Neural progenitor cell (in vitro differentiated cells): ENCODE data around the gene ALK. TPM values are rescaled to one million over a fixed set of nuclear protein-coding genes. Genes with fewer than 3 reads are reported as not detected.

ENCODE experiments used
- DNase-seq: peaks from one replicate; pipeline ENCODE4 v3.0.0-alpha.2; 2016; ENCODE audit warnings: low spot score
- H2AFZ ChIP-seq: fragments of 200-600 bp; sonication (generic); replicated peaks from 2 replicates; pipeline ENCODE4 v1.6.1; 2016; ENCODE audit warnings: antibody characterized with exemption
- H3F3A ChIP-seq: fragments of 200-600 bp; sonication (generic); 2 replicates; pipeline ENCODE4 v1.6.1; 2016; ENCODE audit warnings: antibody characterized with exemption, low read depth
- H3K27ac ChIP-seq: fragments of 200-600 bp; sonication (generic); 2 replicates; pipeline ENCODE4 v1.5.1; 2016; ENCODE audit warnings: mild to moderate bottlenecking
- H3K27me3 ChIP-seq: fragments of 200-600 bp; sonication (generic); 2 replicates; pipeline ENCODE4 v1.6.1; 2016; ENCODE audit warnings: mild to moderate bottlenecking, moderate library complexity
- H3K36me3 ChIP-seq: fragments of 200-600 bp; sonication (generic); 2 replicates; pipeline ENCODE4 v1.5.1; 2016
- H3K4me1 ChIP-seq: fragments of 200-600 bp; sonication (generic); 2 replicates; pipeline ENCODE4 v1.6.1; 2016; ENCODE audit warnings: mixed run types
- H3K4me2 ChIP-seq: fragments of 200-600 bp; sonication (generic); 2 replicates; pipeline ENCODE4 v1.6.1; 2016
- H3K4me3 ChIP-seq: fragments of 200-600 bp; sonication (generic); 2 replicates; pipeline ENCODE4 v1.5.1; 2016
- H3K79me2 ChIP-seq: fragments of 200-600 bp; sonication (generic); 2 replicates; pipeline ENCODE4 v1.6.1; 2016; ENCODE audit warnings: low read depth
- H3K9ac ChIP-seq: fragments of 200-600 bp; sonication (generic); 2 replicates; pipeline ENCODE4 v1.6.1; 2016
- H3K9me3 ChIP-seq: fragments of 200-600 bp; sonication (generic); 2 replicates; pipeline ENCODE4 v1.5.1; 2016; ENCODE audit warnings: low read depth
- H4K20me1 ChIP-seq: fragments of 200-600 bp; sonication (generic); 2 replicates; pipeline ENCODE4 v1.6.1; 2016; ENCODE audit warnings: low read depth
- H3K27ac Mint-ChIP-seq: 3 replicates; pipeline ENCODE4 v1.8.0; 2021; ENCODE audit warnings: mixed read lengths
- H3K27me3 Mint-ChIP-seq: 2 replicates; pipeline ENCODE4 v1.8.0; 2022; ENCODE audit warnings: low read depth, mild to moderate bottlenecking, inconsistent platforms, moderate library complexity, mixed read lengths; ENCODE audit not compliant: insufficient read depth
- H3K36me3 Mint-ChIP-seq: 3 replicates; pipeline ENCODE4 v1.8.0; 2021; ENCODE audit warnings: mixed read lengths
- H3K4me1 Mint-ChIP-seq: 3 replicates; pipeline ENCODE4 v1.8.0; 2021; ENCODE audit warnings: mixed read lengths
- H3K4me3 Mint-ChIP-seq: 3 replicates; pipeline ENCODE4 v1.8.0; 2021; ENCODE audit warnings: mild to moderate bottlenecking, moderate library complexity, mixed read lengths
- H3K9me3 Mint-ChIP-seq: 3 replicates; pipeline ENCODE4 v1.8.0; 2020; ENCODE audit warnings: mixed read lengths
- CTCF ChIP-seq: fragments of 200-600 bp; sonication (generic); IDR thresholded peaks from 2 replicates; pipeline ENCODE4 v1.5.1; 2017; ENCODE audit warnings: antibody characterized with exemption, mild to moderate bottlenecking
- EZH2 ChIP-seq: fragments of 200-600 bp; sonication (generic); IDR thresholded peaks from 2 replicates; pipeline ENCODE4 v1.6.1; 2017; ENCODE audit warnings: antibody characterized with exemption, mild to moderate bottlenecking, moderate library complexity
- EZH2phosphoT487 ChIP-seq: fragments of 200-600 bp; sonication (generic); IDR thresholded peaks from 2 replicates; pipeline ENCODE4 v1.6.1; 2017; ENCODE audit warnings: antibody characterized with exemption
- total RNA-seq: library from RNA; depleted of rRNA; stranded (reverse); fragments of >200 nt; gene quantifications from 2 replicates; pipeline ENCODE4 v1.2.3, GENCODE V29; 2015; ENCODE audit warnings: low replicate concordance

The ALK gene
- total RNA-seq, 1 donor from 2014 or later = not detected

- Mint-ChIP-seq H3K27me3 (peaks cover 3% of the 10 kb centered on the region), H3K4me3 (no peak overlapping the region), H3K9me3 (peaks cover 20% of the 10 kb centered on the region), H3K4me1 (peaks cover 15% of the 10 kb centered on the region), H3K27ac (no peak overlapping the region), H3K36me3 (peaks cover 2% of the 10 kb centered on the region)
- Histone ChIP-seq H3K9ac (no peak overlapping the region), H2AFZ (no peak overlapping the region), H3K4me3 (no peak overlapping the region), H3K4me2 (no peak overlapping the region), H3K4me1 (peaks cover 4% of the 10 kb centered on the region), H3K27me3 (no peaks in the 10 kb centered on the region), H3K79me2 (no peaks in the 10 kb centered on the region), H3F3A (no peaks in the 10 kb centered on the region), H3K36me3 (no peaks in the 10 kb centered on the region), H4K20me1 (no peaks in the 10 kb centered on the region), H3K27ac (no peak overlapping the region), H3K9me3 (peaks cover 4% of the 10 kb centered on the region)
- no peak for DNase-seq
- TF ChIP-seq CTCF (no peak), EZH2phosphoT487 (no peak), EZH2 (no peak)
These were observed 270.7 kb downstream of the ALK start for GRCh38 chr2:29650631-29651097.

DNA sequence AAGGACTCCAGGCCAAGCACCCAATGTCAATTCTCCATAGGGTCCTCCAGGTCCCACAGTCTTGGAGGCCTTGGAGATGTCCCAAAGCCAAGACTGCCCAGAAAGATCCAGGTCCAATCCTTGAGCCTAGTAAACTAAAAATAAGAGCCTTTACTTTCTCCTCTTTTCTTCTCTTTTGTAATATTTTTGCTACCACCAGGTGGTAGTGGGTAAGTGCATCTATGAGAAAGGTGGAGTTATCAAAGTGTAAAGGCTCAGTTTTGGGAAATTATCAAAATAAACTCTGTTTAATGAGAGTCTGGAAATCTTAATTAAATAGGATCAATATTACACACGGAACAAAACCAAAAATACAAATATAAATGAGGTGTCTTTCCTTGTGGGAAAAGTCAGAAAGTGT, 276.4 kb downstream of the ALK start:
- Histone ChIP-seq H3K4me1 (no peaks in the 10 kb centered on the region), H3K27me3 (no peaks in the 10 kb centered on the region), H3F3A (no peaks in the 10 kb centered on the region), H3K27ac (no peak overlapping the region), H4K20me1 (no peaks in the 10 kb centered on the region), H3K79me2 (no peaks in the 10 kb centered on the region), H3K4me3 (no peak overlapping the region), H3K9me3 (peaks cover 4% of the 10 kb centered on the region), H3K9ac (no peak overlapping the region), H2AFZ (no peak overlapping the region), H3K4me2 (no peak overlapping the region), H3K36me3 (no peaks in the 10 kb centered on the region)
- no peak overlapping the region for H3K4me3 Mint-ChIP-seq
- TF ChIP-seq EZH2phosphoT487 = no peak
- TF ChIP-seq EZH2 = no peak
- TF ChIP-seq CTCF = no peak
- peaks cover 18% of the 10 kb centered on the region for H3K9me3 Mint-ChIP-seq
- H3K27ac Mint-ChIP-seq = no peak overlapping the region
- H3K27me3 Mint-ChIP-seq = no peaks in the 10 kb centered on the region
- H3K36me3 Mint-ChIP-seq = peaks cover 2% of the 10 kb centered on the region
- DNase-seq = no peak
- H3K4me1 Mint-ChIP-seq = peaks cover 7% of the 10 kb centered on the region

DNA sequence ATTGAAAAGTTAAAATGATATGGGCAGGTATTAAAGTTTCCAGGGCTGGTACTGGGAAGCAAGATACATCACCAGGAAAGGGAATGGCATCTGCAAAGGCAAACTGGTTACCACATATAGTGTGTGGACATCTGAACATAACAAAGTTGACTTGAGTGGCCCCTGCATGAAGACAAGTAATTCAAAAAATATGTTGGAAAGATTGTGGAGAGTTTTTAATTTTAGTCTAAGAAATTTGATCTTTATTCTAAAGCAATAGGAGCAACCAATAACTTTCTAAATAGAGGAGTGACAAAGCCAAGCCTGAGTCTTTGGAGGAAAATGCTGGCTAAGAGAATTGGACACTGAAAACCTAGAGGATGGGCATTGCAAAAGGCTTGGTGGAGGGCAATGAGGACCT, 278.2 kb downstream of the ALK start:
- no peak for TF ChIP-seq EZH2phosphoT487
- no peak for TF ChIP-seq EZH2
- TF ChIP-seq CTCF = no peak
- H3K27ac ChIP-seq = no peak overlapping the region
- H3K4me3 Mint-ChIP-seq = no peak overlapping the region

More for the DNA sequence above, 278.2 kb downstream of the ALK start:
- H3K4me3 ChIP-seq = no peak overlapping the region
- H3K27me3 ChIP-seq = no peaks in the 10 kb centered on the region
- no peaks in the 10 kb centered on the region for H3K9me3 ChIP-seq
- H3K79me2 ChIP-seq = no peaks in the 10 kb centered on the region
- H3K4me1 ChIP-seq = no peaks in the 10 kb centered on the region
- H3K4me1 Mint-ChIP-seq = peaks cover 7% of the 10 kb centered on the region
- no peaks in the 10 kb centered on the region for H3K27me3 Mint-ChIP-seq
- H3F3A ChIP-seq = no peaks in the 10 kb centered on the region
- H3K36me3 ChIP-seq = no peaks in the 10 kb centered on the region
- H3K9me3 Mint-ChIP-seq = peaks cover 3% of the 10 kb centered on the region
- H4K20me1 ChIP-seq = no peaks in the 10 kb centered on the region
- no peak overlapping the region for H3K27ac Mint-ChIP-seq
- no peak for DNase-seq
- H3K4me2 ChIP-seq = no peak overlapping the region
- no peak overlapping the region for H2AFZ ChIP-seq
- no peaks in the 10 kb centered on the region for H3K36me3 Mint-ChIP-seq
- H3K9ac ChIP-seq = no peak overlapping the region
